ENCODE data around the gene PRR20G. TPM values are rescaled to one million over a fixed set of nuclear protein-coding genes. Genes with fewer than 3 reads are reported as not detected.

Gene PRR20G
- total RNA-seq, 1 donor: not detected

- no peak for DNase-seq (ENCODE audit: low read depth)
- H3K4me3 ChIP-seq (ENCODE audit: low read depth, low read length): no peak overlapping the region
- no peak for TF ChIP-seq CTCF (IDR thresholded peaks at IDR 0.05; ENCODE audit: insufficient read depth, low read depth, low read length)
These were observed 11.4 kb downstream of the PRR20G start for GRCh38 chr3:127276396-127276795.

DNA sequence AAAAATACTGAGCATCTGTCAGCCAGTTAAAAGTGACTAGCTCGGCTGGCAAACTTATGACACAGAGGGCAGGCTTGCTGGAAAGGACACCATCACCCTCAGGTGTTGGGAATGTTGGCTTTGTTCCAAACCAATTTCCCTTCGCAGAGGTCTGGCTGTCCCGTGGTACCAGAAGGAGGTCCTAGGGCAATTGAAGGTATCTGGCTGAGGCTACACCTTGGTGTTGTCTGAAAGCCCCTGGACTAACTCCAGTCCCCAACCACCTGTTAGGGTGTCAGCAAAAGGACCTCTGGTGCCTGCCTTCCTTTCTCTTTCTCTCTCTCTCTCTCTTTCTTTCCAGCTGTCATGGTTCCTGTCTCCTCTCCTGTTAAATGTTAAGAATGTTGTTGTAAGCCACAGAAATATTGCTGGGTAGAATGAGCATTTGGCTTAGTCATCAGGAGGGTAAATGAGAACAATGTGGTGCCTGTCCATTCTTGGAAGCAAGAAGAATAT lies 12.5 kb downstream of the PRR20G start:
- H3K4me3 ChIP-seq (ENCODE audit: low read depth, low read length): no peak overlapping the region
- DNase-seq (ENCODE audit: low read depth): no peak
- TF ChIP-seq CTCF (IDR thresholded peaks at IDR 0.05; ENCODE audit: insufficient read depth, low read depth, low read length): no peak

DNA sequence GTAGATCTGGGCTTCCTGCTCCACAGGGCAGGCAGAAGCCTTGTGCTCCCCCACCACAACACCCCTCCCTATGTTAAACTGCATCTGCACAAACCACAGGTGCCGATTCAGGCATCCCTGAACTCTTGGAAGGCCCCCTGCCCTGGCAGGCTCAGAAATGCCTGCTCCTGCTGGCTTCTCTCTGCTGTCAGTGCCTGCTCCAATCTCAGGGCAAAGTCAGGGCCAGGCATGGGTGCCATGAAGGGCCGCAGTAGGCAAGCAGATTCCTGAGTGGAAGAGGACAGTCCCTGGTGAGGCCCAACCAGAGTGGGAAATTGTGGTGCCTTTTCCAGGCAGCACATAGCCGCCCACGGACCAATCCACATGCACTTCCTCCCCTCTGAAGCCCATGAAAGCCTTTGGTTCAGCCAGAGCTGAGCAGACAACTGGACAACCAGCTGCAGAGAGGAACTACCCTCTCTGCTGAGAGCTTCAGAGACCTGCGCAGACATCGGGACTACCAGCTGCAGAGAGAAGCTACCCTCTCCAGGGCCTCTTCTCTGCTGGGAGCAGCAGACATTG lies 13.6 kb downstream of the PRR20G start:
- no peak for TF ChIP-seq CTCF (IDR thresholded peaks at IDR 0.05; ENCODE audit: insufficient read depth, low read depth, low read length)
- H3K4me3 ChIP-seq (ENCODE audit: low read depth, low read length): no peak overlapping the region
- DNase-seq (ENCODE audit: low read depth): no peak

GRCh38 chr3:127273206-127273605 lies 14.6 kb downstream of the PRR20G start:
- TF ChIP-seq CTCF (IDR thresholded peaks at IDR 0.05; ENCODE audit: insufficient read depth, low read depth, low read length): no peak
- H3K4me3 ChIP-seq (ENCODE audit: low read depth, low read length): no peak overlapping the region
- no peak for DNase-seq (ENCODE audit: low read depth)

- no peak overlapping the region for H3K4me3 ChIP-seq (ENCODE audit: low read depth, low read length)
- TF ChIP-seq CTCF (IDR thresholded peaks at IDR 0.05; ENCODE audit: insufficient read depth, low read depth, low read length): no peak
- DNase-seq (ENCODE audit: low read depth): no peak
These were observed 21.7 kb downstream of the PRR20G start for GRCh38 chr3:127266186-127266585.

- no peak overlapping the region for H3K4me3 ChIP-seq (ENCODE audit: low read depth, low read length)
- no peak for TF ChIP-seq CTCF (IDR thresholded peaks at IDR 0.05; ENCODE audit: insufficient read depth, low read depth, low read length)
- no peak for DNase-seq (ENCODE audit: low read depth)
These were observed 22.3 kb downstream of the PRR20G start for GRCh38 chr3:127265581-127265981.

Measured in fibroblast of villous mesenchyme (primary cell).